Measurements from ENCODE around the gene SMPDL3B.

GRCh38 chr1:27972141-27972540 is 37.3 kb downstream of the SMPDL3B start:
- TF ChIP-seq YY1 (IDR thresholded peaks at IDR 0.05; ENCODE audit: insufficient read depth, insufficient read length), result no peak
- no peak for TF ChIP-seq ZNF274 (IDR thresholded peaks at IDR 0.05; ENCODE audit: low read depth, low read length)

Data from NT2/D1 (cell line).